GM12801 (cell line): Measurements from ENCODE around the gene CD82.

ENCODE experiments used
- TF ChIP-seq, protein P1 (sequence below): IDR thresholded peaks from one replicate; pipeline ENCODE4 v1.5.1; 2011; ENCODE audit warnings: control low read depth; ENCODE audit not compliant: insufficient read length; ENCODE audit errors: extremely low read depth

Gene CD82

DNA sequence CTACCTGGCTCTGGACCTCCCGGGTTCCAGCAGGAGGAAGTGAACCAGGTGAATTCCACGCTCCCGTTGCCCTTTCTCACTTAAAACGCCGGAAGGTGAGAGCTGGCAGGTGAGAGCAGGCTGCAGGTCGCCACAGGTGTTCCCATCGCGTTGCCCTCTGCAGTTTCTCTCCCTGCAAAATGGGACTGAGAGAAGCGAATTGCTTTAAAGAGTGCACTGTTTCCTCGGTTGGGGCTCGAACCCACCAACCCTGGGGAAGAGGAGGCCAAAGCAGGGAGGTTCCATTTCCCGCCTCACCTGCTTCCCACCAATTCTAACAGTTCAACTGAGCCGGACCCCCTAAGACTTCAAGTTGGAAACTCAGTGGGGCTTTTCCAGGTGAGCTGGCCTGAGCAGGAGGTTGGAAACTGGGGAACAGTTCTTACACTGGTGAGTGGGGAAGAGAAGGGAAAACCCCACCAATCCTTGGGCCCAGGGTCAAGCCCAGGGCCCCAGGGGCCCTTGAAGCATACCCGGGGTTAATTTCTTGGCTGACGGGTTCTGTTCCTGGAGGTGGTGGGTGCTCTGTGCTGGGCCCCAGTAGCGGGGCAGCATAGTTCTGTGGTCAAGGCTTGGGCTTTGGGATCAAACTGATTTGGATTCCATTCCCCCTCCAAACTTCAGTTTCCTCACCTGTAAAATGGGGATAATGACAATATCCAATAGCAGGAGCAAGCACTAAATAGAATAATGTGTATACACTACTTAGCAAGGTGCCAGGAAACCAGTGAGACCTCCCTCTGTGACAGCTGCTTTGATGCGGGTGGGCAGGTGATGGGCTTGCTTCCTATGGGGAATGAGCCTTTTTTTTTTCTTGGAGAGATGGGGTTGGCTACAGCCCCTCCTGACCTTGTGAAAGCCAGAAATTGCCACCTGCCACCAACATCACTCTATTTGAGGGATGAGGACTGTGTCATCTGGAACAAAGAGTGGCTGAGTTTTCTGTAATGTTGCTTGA, 788 bp downstream of the CD82 start:
- TF ChIP-seq, protein P1, sequence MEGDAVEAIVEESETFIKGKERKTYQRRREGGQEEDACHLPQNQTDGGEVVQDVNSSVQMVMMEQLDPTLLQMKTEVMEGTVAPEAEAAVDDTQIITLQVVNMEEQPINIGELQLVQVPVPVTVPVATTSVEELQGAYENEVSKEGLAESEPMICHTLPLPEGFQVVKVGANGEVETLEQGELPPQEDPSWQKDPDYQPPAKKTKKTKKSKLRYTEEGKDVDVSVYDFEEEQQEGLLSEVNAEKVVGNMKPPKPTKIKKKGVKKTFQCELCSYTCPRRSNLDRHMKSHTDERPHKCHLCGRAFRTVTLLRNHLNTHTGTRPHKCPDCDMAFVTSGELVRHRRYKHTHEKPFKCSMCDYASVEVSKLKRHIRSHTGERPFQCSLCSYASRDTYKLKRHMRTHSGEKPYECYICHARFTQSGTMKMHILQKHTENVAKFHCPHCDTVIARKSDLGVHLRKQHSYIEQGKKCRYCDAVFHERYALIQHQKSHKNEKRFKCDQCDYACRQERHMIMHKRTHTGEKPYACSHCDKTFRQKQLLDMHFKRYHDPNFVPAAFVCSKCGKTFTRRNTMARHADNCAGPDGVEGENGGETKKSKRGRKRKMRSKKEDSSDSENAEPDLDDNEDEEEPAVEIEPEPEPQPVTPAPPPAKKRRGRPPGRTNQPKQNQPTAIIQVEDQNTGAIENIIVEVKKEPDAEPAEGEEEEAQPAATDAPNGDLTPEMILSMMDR, result no peak

DNA sequence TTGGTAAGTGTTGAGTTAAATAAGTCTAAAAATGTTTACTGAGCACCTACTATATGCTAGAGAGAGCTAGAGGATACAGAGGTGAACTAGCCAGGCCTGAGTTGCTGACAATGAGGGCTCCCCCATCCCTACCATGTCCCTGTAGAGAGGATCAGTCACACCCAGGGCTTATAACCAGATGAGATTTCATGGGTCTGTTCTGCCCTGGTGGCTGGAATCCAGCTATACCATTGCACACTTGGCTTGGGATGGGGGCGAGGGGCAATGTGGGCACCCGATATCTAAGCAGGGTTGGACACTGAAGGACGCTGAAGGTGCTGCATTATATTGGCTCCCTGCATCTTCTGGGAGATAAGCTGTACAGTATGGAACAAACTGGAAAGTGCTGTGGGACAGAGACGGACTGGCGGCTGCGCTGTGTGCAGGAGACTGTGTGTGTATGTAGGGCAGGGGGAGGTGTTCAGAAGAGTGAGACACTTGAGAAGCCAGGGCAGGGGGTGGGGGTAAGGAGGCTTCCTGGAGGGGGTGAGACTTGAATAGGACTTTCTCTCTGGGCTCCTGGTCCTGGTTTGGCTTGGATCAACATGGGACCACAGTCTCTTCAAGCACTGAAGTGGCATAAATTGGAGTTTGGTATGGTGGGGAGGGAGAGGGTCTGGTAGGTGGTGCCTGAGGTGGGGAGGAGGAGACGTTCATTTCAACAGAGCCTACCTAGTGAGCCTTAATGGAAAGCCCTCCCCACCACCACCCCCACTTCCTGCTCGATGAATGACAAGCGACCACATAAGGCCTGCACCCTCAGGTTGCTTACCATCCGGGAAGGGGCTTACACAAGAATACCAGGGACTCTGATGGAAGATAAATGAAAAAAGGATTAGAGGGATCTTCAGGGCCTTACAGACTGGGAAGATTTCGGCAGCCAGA, 1.8 kb downstream of the CD82 start:
- TF ChIP-seq, protein P1, result no peak

DNA sequence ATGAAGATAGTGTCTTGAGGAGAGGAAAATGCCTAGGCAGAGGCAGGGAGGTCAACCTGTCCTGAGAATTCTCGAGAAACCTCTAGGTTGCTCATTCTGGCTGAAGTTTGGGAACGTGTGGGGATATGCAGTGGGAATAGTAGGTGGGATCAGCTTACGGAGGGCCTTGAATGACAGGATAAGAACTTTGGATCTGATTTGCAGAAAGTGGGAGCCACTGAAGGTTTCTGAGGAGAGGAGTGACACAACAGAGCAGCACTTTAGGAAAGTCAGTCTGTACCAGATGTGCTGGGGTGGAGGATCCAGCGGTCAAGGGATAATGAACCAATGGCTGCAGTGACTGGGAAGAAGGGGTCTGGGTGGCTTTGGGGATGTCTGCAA, 2.4 kb downstream of the CD82 start:
- TF ChIP-seq, protein P1, result no peak

DNA sequence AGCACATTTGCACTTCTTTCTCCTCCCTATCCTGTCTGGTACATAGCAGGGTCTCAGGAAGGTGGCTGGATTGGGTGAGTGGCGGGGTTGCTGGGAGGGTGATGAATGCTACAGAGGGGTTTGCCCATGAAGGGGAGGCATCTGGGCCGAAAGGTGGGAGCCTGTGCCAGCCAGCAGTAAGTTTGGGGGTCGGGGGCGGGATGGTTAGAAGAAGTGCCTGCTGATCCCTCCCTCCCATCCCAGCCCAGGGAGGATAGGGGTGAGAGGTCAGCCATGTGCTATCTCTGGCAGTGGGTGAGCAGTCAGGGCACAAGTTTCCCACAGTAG, 2.8 kb downstream of the CD82 start:
- TF ChIP-seq, protein P1, result no peak

DNA sequence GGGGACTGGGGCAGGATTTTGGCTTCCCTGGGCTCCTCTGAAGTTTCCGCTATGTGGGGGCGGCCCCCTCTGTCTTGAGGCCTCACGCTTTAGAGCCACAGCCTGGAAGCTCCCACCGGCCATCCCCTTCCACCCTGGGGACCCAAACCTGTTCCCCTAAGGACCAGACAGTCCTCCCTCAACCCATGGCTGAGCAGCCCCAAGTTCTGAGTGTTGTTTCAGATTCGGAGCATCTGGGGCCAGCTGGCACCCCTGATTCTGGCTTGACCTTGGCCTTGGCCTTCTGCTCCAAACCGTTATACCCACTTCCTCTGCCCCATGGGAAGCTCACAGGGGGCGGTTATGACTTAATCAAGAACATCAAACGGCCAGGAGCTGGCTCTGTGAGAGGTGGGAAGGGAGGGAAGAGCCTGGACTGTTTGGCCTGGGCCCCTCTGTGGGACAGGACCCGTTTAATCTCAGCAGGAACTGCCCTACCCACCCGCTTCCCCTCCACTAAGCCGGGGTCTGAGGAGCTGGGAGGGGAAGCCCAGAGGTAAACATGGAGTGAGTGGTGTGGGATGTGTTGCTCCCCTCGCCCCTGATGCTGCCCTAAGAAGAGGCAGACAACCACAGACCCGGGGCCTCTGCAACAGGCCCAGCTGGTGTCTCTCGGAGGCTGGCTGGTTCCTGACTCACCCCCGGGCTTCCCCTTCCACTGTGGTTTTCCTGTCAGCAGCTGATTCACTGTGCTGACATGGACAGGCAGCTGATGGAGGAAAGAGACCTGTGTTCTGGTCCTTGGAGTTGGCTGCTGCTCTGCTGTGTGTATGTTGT, 3.4 kb downstream of the CD82 start:
- TF ChIP-seq, protein P1, result no peak

DNA sequence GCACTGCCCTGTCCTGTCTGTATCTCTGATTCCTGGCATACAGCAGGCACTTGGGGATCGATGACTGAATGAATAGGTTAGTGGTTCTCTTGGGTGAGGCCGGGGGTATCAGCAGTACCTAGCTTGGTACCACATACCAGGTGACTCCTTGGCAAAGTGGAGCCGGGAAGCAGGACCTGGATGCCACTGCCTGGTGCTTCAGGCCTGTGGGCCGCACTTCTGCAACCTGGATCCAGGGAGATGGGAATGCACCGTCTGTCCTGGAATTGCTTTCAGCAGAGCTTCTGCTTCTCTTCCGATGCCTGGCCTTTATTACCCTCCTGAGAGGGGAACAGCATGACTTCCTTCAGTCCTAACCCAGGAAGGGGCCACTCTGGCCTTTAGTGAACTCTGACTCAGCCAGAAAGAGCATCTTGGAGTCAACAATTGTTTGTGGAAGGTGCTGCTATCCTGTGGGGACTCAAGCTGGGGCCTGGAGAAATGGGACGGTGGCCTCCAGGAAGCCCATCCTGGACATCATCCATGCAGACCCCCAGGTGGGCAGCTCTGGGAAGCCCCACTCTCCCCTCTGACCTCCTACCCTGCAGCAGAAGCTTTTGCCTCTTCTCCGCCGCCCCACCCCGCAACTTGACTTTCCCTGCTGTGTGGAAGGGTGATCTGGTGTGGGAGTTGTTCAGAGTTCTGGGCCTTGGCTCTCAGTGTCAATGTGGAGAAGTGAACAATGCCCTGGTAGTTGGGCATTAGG, 5.1 kb downstream of the CD82 start:
- TF ChIP-seq, protein P1, result no peak
